ENCODE data around the gene AGK. TPM values are rescaled to one million over a fixed set of nuclear protein-coding genes. Genes with fewer than 3 reads are reported as not detected.

Gene AGK, protein sequence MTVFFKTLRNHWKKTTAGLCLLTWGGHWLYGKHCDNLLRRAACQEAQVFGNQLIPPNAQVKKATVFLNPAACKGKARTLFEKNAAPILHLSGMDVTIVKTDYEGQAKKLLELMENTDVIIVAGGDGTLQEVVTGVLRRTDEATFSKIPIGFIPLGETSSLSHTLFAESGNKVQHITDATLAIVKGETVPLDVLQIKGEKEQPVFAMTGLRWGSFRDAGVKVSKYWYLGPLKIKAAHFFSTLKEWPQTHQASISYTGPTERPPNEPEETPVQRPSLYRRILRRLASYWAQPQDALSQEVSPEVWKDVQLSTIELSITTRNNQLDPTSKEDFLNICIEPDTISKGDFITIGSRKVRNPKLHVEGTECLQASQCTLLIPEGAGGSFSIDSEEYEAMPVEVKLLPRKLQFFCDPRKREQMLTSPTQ
- total RNA-seq = 10 to 100 TPM in 2 of 4 donors, 1 to 10 TPM in 2; 7.8 to 15.4 (median 9.8) TPM
- polyA plus RNA-seq = 10 to 100 TPM in 1 of 3 donors, 1 to 10 TPM in 2; 5.8 to 10.3 (median 7.3) TPM
- long read RNA-seq, donor 1, partial matches to known transcripts = 2 of 4 reads
- long read RNA-seq, donor 1, other reads (novel, unspliced or antisense) = 1 of 4 reads
- long read RNA-seq, donor 2, partial matches to known transcripts = 4 of 11 reads
- long read RNA-seq, donor 2, other reads (novel, unspliced or antisense) = 5 of 11 reads

- peak; percentile 94 to 96 (median 96) for ATAC-seq
- Histone ChIP-seq H3K9me3 (no peaks in the 10 kb centered on the region), H3K36me3 (ENCODE audit: insufficient read depth in 1 of 2, low read depth in 1 of 2) (peaks cover 0 to 10% of the 10 kb centered on the region in 2 donors), H3K4me1 (peaks cover 5% of the 10 kb centered on the region), H3K4me3 (peak within 1 kb of the TSS; percentile 88), H3K27ac (peak within 1 kb of the TSS; percentile 76), H3K27me3 (ENCODE audit: insufficient read depth in 3 of 3, low read length in 2 of 3) (no peaks in the 10 kb centered on the region)
- intact Hi-C loops (cut with DNase I) = loop anchor here in 1 of 2 donors (5.0 kb wide), 1 partner anchor 96 kb away; no protein-coding TSS in a partner anchor
- TF ChIP-seq, protein P1, sequence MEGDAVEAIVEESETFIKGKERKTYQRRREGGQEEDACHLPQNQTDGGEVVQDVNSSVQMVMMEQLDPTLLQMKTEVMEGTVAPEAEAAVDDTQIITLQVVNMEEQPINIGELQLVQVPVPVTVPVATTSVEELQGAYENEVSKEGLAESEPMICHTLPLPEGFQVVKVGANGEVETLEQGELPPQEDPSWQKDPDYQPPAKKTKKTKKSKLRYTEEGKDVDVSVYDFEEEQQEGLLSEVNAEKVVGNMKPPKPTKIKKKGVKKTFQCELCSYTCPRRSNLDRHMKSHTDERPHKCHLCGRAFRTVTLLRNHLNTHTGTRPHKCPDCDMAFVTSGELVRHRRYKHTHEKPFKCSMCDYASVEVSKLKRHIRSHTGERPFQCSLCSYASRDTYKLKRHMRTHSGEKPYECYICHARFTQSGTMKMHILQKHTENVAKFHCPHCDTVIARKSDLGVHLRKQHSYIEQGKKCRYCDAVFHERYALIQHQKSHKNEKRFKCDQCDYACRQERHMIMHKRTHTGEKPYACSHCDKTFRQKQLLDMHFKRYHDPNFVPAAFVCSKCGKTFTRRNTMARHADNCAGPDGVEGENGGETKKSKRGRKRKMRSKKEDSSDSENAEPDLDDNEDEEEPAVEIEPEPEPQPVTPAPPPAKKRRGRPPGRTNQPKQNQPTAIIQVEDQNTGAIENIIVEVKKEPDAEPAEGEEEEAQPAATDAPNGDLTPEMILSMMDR (IDR thresholded peaks at IDR 0.05) = no peak
- WGBS, 3 donors = 0 to 1% (median 1%) methylated on average over 55 to 66 of the region's 66 CpGs
- peak; percentile 72 to 86 for DNase-seq
These were observed at the start of gene AGK for GRCh38 chr7:141551094-141551781. Gene AGK (plus strand): TSS chr7:141551410. CDS start chr7:141555467, 4,057 bp downstream.

DNA sequence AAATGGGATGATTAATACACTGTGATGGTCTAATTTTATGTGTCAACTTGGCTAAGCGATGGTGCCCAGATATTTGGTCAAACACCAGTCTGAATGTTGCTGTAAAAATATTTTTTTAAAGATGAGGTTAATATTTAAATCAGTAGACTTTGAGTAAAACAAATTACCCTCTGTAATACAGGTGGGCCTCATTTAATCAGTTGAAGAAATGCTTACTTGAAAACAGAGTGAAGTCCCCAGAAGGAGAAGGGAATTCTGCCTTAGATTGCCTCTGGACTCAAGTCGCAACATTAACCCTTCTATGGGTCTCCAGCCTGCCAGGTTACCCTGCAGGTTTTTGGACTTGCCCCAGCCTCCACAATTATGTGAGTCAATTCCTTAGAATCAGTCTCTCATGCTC lies 49.8 kb upstream of the AGK start:
- no peaks in the 10 kb centered on the region for H3K36me3 ChIP-seq (ENCODE audit: insufficient read depth in 1 of 2, low read depth in 1 of 2)
- WGBS, 3 donors = 90 to 95% (median 93%) methylated on average over 2 of the region's 2 CpGs
- ATAC-seq (no peak), DNase-seq (no peak)
- intact Hi-C loops (cut with DNase I) = no loop called here
- TF ChIP-seq, protein P1 (IDR thresholded peaks at IDR 0.05) = no peak
- H3K9me3 ChIP-seq = no peaks in the 10 kb centered on the region
- H3K27me3 ChIP-seq (ENCODE audit: insufficient read depth in 3 of 3, low read length in 2 of 3) = no peaks in the 10 kb centered on the region
- no peak overlapping the region for H3K27ac ChIP-seq
- H3K4me3 ChIP-seq = no peak overlapping the region
- H3K4me1 ChIP-seq = peaks cover 12% of the 10 kb centered on the region

GRCh38 chr7:141511316-141511675 lies 39.9 kb upstream of the AGK start:
- TF ChIP-seq, protein P1 (IDR thresholded peaks at IDR 0.05) = no peak
- Histone ChIP-seq H3K36me3 (ENCODE audit: insufficient read depth in 1 of 2, low read depth in 1 of 2) (no peaks in the 10 kb centered on the region), H3K9me3 (no peaks in the 10 kb centered on the region), H3K27ac (no peak overlapping the region), H3K4me1 (peaks cover 4% of the 10 kb centered on the region), H3K4me3 (peak overlapping the region; percentile 61), H3K27me3 (ENCODE audit: insufficient read depth in 3 of 3, low read length in 2 of 3) (peaks cover 0 to 9% (median 3%) of the 10 kb centered on the region in 3 donors)
- 3 to 11% (median 4%) methylated on average over 7 to 8 of the region's 8 CpGs for WGBS, 3 donors
- intact Hi-C loops (cut with DNase I) = no loop called here
- ATAC-seq (peak in 3 of 4 donors; percentile 12 to 54 (median 17)), DNase-seq (peak in 1 of 2 donors; percentile 51)

DNA sequence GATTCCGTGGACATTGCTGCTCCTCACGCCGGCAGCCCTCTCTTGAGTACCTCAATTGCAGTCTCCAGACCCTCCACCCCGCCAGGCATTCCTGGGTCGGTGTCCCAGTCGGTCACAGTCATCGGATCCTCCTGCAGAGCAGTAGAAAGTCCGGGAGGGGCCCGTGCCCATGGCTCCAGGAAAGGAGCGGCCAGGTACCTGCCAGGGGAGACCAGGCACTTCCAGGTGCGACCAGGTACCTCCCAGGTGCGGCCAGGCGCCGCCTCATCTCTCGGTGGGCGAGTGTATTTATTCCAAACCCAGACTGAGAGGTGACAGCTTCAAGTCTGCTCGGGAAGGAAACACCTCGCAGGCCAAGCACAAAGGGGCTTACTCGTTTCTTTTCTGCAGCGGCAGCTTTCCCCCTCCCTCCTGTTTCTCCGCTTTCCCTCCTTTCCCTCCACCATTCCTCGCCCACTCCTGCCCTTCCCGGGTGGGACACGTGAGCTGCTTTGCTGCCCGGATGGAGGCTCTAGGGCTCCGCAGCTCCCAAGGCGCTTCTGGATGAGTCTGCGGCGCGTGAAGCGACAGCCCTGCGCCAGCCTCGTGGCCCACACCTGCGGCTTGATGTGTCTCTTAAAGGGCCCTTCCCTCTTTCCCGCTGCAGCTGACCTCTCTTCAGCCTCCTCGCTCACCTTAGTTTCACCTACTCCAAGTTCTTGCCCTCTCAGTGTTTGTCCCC lies 39.4 kb upstream of the AGK start:
- DNase-seq (peak; percentile 24 to 63), ATAC-seq (peak; percentile 75 to 96 (median 82))
- Histone ChIP-seq H3K4me3 (peak overlapping the region; percentile 61), H3K27me3 (ENCODE audit: insufficient read depth in 3 of 3, low read length in 2 of 3) (peaks cover 0 to 9% (median 3%) of the 10 kb centered on the region in 3 donors), H3K4me1 (peaks cover 4% of the 10 kb centered on the region), H3K36me3 (ENCODE audit: insufficient read depth in 1 of 2, low read depth in 1 of 2) (no peaks in the 10 kb centered on the region), H3K27ac (no peak overlapping the region), H3K9me3 (no peaks in the 10 kb centered on the region)
- 3 to 4% (median 3%) methylated on average over 36 of the region's 36 CpGs for WGBS, 3 donors
- TF ChIP-seq, protein P1 (IDR thresholded peaks at IDR 0.05) = no peak
- intact Hi-C loops (cut with DNase I) = no loop called here

Measured in psoas muscle (tissue), 8 donors.